C4-2B (cell line): ENCODE measurements around the gene CREB3L4.

Experiments used
- ZFX ChIP-seq: fragments of 450-650 bp; IDR thresholded peaks from 2 replicates; pipeline ENCODE4 v1.6.1; 2017
- TF ChIP-seq, protein P1 (sequence below): fragments of 450-650 bp; conservative IDR thresholded peaks from 2 replicates; pipeline ENCODE4 v1.5.1; 2017; ENCODE audit warnings: mild to moderate bottlenecking

DNA sequence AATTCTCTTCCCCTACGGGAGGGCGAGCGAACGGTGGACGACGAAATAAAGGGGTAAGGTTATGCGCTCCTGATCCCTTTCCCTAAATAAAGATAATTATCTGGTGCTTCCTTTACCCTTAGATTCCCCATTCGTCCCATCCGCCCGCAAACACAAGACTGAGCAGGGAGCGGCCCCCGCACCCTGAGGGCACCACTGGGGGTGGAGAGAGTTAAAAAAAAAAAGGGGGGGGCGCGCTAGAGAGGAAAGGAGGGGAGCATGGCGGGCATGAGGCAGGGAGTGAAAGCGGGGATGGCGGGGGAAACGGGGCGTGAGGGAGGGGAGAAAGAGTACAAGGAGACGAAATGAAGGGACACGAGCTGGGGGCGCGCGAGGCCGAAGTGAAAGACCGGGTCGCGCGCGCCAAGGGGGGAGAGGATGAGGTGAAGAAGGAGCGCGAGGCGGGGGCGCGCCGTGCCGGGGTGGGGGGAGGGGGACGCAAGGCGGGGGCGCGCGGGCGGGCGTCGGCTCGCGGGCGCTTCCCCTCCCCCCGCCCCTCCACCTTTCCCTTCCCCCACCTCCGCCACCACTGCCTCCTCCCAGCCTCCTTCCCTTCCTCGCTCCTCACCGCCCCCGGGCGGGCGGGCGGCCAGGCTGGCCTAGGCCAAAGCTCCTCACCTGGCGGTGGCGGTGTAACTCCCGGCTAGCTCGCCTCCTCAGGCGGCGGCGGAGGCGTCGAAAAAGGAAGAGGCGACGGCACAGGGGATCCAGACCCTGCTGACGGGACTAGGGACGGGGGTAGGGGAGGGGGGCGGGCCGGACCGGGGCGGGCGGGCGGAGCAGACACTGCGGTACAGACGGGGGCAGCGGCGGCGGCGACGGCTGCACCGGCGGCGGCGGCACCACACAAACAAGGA is 45.4 kb upstream of the CREB3L4 start:
- TF ChIP-seq, protein P1, sequence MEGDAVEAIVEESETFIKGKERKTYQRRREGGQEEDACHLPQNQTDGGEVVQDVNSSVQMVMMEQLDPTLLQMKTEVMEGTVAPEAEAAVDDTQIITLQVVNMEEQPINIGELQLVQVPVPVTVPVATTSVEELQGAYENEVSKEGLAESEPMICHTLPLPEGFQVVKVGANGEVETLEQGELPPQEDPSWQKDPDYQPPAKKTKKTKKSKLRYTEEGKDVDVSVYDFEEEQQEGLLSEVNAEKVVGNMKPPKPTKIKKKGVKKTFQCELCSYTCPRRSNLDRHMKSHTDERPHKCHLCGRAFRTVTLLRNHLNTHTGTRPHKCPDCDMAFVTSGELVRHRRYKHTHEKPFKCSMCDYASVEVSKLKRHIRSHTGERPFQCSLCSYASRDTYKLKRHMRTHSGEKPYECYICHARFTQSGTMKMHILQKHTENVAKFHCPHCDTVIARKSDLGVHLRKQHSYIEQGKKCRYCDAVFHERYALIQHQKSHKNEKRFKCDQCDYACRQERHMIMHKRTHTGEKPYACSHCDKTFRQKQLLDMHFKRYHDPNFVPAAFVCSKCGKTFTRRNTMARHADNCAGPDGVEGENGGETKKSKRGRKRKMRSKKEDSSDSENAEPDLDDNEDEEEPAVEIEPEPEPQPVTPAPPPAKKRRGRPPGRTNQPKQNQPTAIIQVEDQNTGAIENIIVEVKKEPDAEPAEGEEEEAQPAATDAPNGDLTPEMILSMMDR = no peak; the same call in 1 of the 2 replicates
- peak; percentile 70 for TF ChIP-seq ZFX
